Neural cell (in vitro differentiated cells): Measurements from ENCODE around the gene NSUN6. TPM values are rescaled to one million over a fixed set of nuclear protein-coding genes. Genes with fewer than 3 reads are reported as not detected.
"Not testable (repeated sequence)": the region's sequence is repeated elsewhere in the genome, so short reads cannot be mapped to it uniquely, and the experiment has no call there.

Experiments
- H2AFZ ChIP-seq: fragments of 200-600, 300-800 bp; sonication (generic), shearing (Covaris generic); 2 replicates; pipeline ENCODE4 v1.6.0; 2014; ENCODE audit warnings: low read depth, mild to moderate bottlenecking, antibody characterized with exemption, low read length, moderate library complexity
- H3F3A ChIP-seq: fragments of 200-600 bp; shearing (Covaris generic); 2 replicates; pipeline ENCODE4 v1.6.1; 2016; ENCODE audit warnings: mild to moderate bottlenecking, moderate library complexity, mixed read lengths, antibody characterized with exemption, low read length; ENCODE audit not compliant: insufficient read depth, poor library complexity, severe bottlenecking
- H3K27ac ChIP-seq: fragments of 200-600, 300-800 bp; sonication (generic), shearing (Covaris generic); 2 replicates; pipeline ENCODE4 v1.5.1; 2014; ENCODE audit warnings: mild to moderate bottlenecking, low read length, moderate library complexity
- H3K27me3 ChIP-seq: fragments of 300-800, 200-600 bp; sonication (generic), shearing (Covaris generic); 2 replicates; pipeline ENCODE4 v1.6.0; 2014; ENCODE audit warnings: mild to moderate bottlenecking, low read depth, low read length, moderate library complexity; ENCODE audit not compliant: insufficient read depth
- H3K36me3 ChIP-seq: fragments of 300-800, 200-600 bp; sonication (generic), shearing (Covaris generic); 2 replicates; pipeline ENCODE4 v1.5.1; 2014; ENCODE audit warnings: mild to moderate bottlenecking, antibody characterized with exemption, low read length, moderate library complexity; ENCODE audit not compliant: insufficient read depth
- H3K4me2 ChIP-seq: fragments of 300-800, 200-600 bp; sonication (generic), shearing (Covaris generic); 2 replicates; pipeline ENCODE4 v1.6.0; 2014; ENCODE audit warnings: mild to moderate bottlenecking, low read length
- H3K4me3 ChIP-seq: fragments of 300-800, 200-600 bp; sonication (generic), shearing (Covaris generic); 2 replicates; pipeline ENCODE4 v1.5.1; 2014; ENCODE audit warnings: mild to moderate bottlenecking, low read length, moderate library complexity
- H3K79me2 ChIP-seq: fragments of 200-600 bp; shearing (Covaris generic); replicated peaks from 2 replicates; pipeline ENCODE4 v1.6.0; 2014; ENCODE audit warnings: mild to moderate bottlenecking, low read length, moderate library complexity; ENCODE audit not compliant: insufficient read depth
- H3K9ac ChIP-seq: fragments of 300-800, 200-600 bp; sonication (generic), shearing (Covaris generic); 2 replicates; pipeline ENCODE4 v1.6.1; 2016; ENCODE audit warnings: mild to moderate bottlenecking, low read length, mixed read lengths
- H3K9me2 ChIP-seq: fragments of 200-600 bp; shearing (Covaris generic); 2 replicates; pipeline ENCODE4 v1.6.1; 2016; ENCODE audit warnings: mild to moderate bottlenecking, low read length, mixed read lengths; ENCODE audit not compliant: insufficient read depth
- H3K9me3 ChIP-seq: fragments of 200-600, 300-800 bp; sonication (generic), shearing (Covaris generic); 2 replicates; pipeline ENCODE4 v1.6.1; 2016; ENCODE audit warnings: mild to moderate bottlenecking, mixed run types, low read length, moderate library complexity, mixed read lengths
- H4K20me1 ChIP-seq: fragments of 200-600 bp; shearing (Covaris generic); 2 replicates; pipeline ENCODE4 v1.6.1; 2016; ENCODE audit warnings: mild to moderate bottlenecking, mixed run types; ENCODE audit not compliant: insufficient read depth
- CTCF ChIP-seq: fragments of 450-650 bp; IDR thresholded peaks from 2 replicates; pipeline ENCODE4 v1.5.1; 2014; ENCODE audit warnings: antibody characterized with exemption, mild to moderate bottlenecking, moderate library complexity; ENCODE audit not compliant: poor library complexity, severe bottlenecking
- EP300 ChIP-seq: fragments of 450-650 bp; conservative IDR thresholded peaks from 2 replicates; pipeline ENCODE4 v1.6.1; 2014; ENCODE audit warnings: antibody characterized with exemption, mild to moderate bottlenecking, moderate library complexity; ENCODE audit not compliant: poor library complexity, severe bottlenecking
- EZH2 ChIP-seq: fragments of 200-600, 300-800 bp; shearing (Covaris generic), sonication (generic); IDR thresholded peaks from 2 replicates; pipeline ENCODE4 v1.6.1; 2014; ENCODE audit warnings: antibody characterized with exemption, low read length, borderline replicate concordance, mild to moderate bottlenecking; ENCODE audit not compliant: insufficient read depth, poor library complexity, severe bottlenecking
- MXI1 ChIP-seq: fragments of 450-650 bp; conservative IDR thresholded peaks from 2 replicates; pipeline ENCODE4 v1.6.1; 2014; ENCODE audit warnings: antibody characterized with exemption, mild to moderate bottlenecking; ENCODE audit not compliant: poor library complexity, severe bottlenecking
- POLR2AphosphoS5 ChIP-seq: IDR thresholded peaks from 2 replicates; pipeline ENCODE4 v1.6.1; 2012
- RAD21 ChIP-seq: fragments of 450-650 bp; conservative IDR thresholded peaks from 2 replicates; pipeline ENCODE4 v1.6.1; 2014; ENCODE audit warnings: antibody characterized with exemption, mild to moderate bottlenecking, moderate library complexity
- REST ChIP-seq: IDR thresholded peaks from 2 replicates; pipeline ENCODE4 v1.6.1; 2012; ENCODE audit warnings: borderline replicate concordance
- SMC3 ChIP-seq: fragments of 450-650 bp; conservative IDR thresholded peaks from 2 replicates; pipeline ENCODE4 v1.6.1; 2014; ENCODE audit warnings: antibody characterized with exemption, mild to moderate bottlenecking, moderate library complexity; ENCODE audit not compliant: poor library complexity
- TAF1 ChIP-seq: IDR thresholded peaks from 2 replicates; pipeline ENCODE4 v1.6.1; 2012; ENCODE audit warnings: low read depth
- polyA plus RNA-seq: library from polyadenylated mRNA; depleted of rRNA; stranded (reverse); fragments of >200 nt; gene quantifications from 2 replicates; pipeline ENCODE4 v1.2.3, GENCODE V29; 2014

NSUN6 gene
- polyA plus RNA-seq, 1 donor from 2014 or later = 74.6 TPM

GRCh38 chr10:18635995-18636394 is 15.4 kb downstream of the NSUN6 start:
- Histone ChIP-seq H3K9ac (no peak overlapping the region), H3K27me3 (no peaks in the 10 kb centered on the region), H3K9me2 (no peaks in the 10 kb centered on the region), H3F3A (no peaks in the 10 kb centered on the region), H3K4me3 (no peak overlapping the region), H3K36me3 (no peaks in the 10 kb centered on the region), H3K27ac (no peak overlapping the region), H3K9me3 (no peaks in the 10 kb centered on the region), H2AFZ (no peak overlapping the region), H3K4me2 (no peak overlapping the region), H4K20me1 (no peaks in the 10 kb centered on the region), H3K79me2 (no peaks in the 10 kb centered on the region)
- TF ChIP-seq EZH2 (no peak), RAD21 (no peak), SMC3 (no peak), REST (no peak), MXI1 (no peak), CTCF (no peak), POLR2AphosphoS5 (no peak), EP300 (no peak), TAF1 (no peak)

- H2AFZ ChIP-seq = not testable (repeated sequence)
Observed at GRCh38 chr10:18632500-18632899, 18.9 kb downstream of the NSUN6 start.

GRCh38 chr10:18627452-18628018 is 23.9 kb downstream of the NSUN6 start:
- not testable (repeated sequence) for H3F3A ChIP-seq, H3K27ac ChIP-seq, H3K27me3 ChIP-seq, H2AFZ ChIP-seq, H3K4me2 ChIP-seq, H4K20me1 ChIP-seq, H3K9me3 ChIP-seq, H3K36me3 ChIP-seq, H3K9me2 ChIP-seq, H3K79me2 ChIP-seq
- Histone ChIP-seq H3K4me3 (peak overlapping the region; percentile 52), H3K9ac (peak overlapping the region; percentile 47)
- peak; percentile 26 for TF ChIP-seq POLR2AphosphoS5

More at GRCh38 chr10:18632500-18632899, 18.9 kb downstream of the NSUN6 start:
- not testable (repeated sequence) for H3K36me3 ChIP-seq, H3K9me2 ChIP-seq, H3K27ac ChIP-seq, H3K9ac ChIP-seq, H3K79me2 ChIP-seq, H3F3A ChIP-seq, H3K27me3 ChIP-seq, H3K4me3 ChIP-seq, H3K9me3 ChIP-seq, H3K4me2 ChIP-seq, H4K20me1 ChIP-seq
